Mesothelial cell of epicardium (in vitro differentiated cells): ENCODE data around the gene USP40. TPM values are rescaled to one million over a fixed set of nuclear protein-coding genes. Genes with fewer than 3 reads are reported as not detected.

Experiments
- DNase-seq, 2 experiments: peaks; one replicate each; pipeline ENCODE4 v3.0.0; 2021; ENCODE audit warnings: low spot score in 2 of 2; ENCODE audit not compliant: unreplicated experiment in 2 of 2
- H3K27ac Mint-ChIP-seq: 2 replicates; pipeline ENCODE4 v1.8.0; 2021; ENCODE audit warnings: mixed read lengths
- H3K27me3 Mint-ChIP-seq: 2 replicates; pipeline ENCODE4 v1.8.0; 2021; ENCODE audit warnings: low read depth, mixed read lengths
- H3K36me3 Mint-ChIP-seq: 2 replicates; pipeline ENCODE4 v1.8.0; 2021; ENCODE audit warnings: mixed read lengths
- H3K4me1 Mint-ChIP-seq: 2 replicates; pipeline ENCODE4 v1.8.0; 2021; ENCODE audit warnings: mixed read lengths
- H3K4me3 Mint-ChIP-seq: 2 replicates; pipeline ENCODE4 v1.8.0; 2021; ENCODE audit warnings: mild to moderate bottlenecking, moderate library complexity, mixed read lengths
- H3K9me3 Mint-ChIP-seq: 2 replicates; pipeline ENCODE4 v1.8.0; 2021; ENCODE audit warnings: mixed read lengths
- CTCF ChIP-seq: fragments of 200-600 bp; sonication (generic); IDR thresholded peaks from one replicate; pipeline ENCODE4 v1.5.0; 2021; ENCODE audit warnings: antibody characterized with exemption; ENCODE audit not compliant: unreplicated experiment
- total RNA-seq: library from RNA; stranded (reverse); gene quantifications from 3 replicates; pipeline ENCODE4 v1.2.1, GENCODE V29; 2021

The USP40 gene
- total RNA-seq, 1 donor from 2014 or later, result 51.0 TPM

GRCh38 chr2:233453916-233454315 lies 112.7 kb downstream of the USP40 start:
- Mint-ChIP-seq H3K4me1 (no peaks in the 10 kb centered on the region), H3K4me3 (no peak overlapping the region), H3K27me3 (no peaks in the 10 kb centered on the region), H3K9me3 (no peaks in the 10 kb centered on the region), H3K36me3 (peaks cover 26% of the 10 kb centered on the region), H3K27ac (no peak overlapping the region)
- no peak for TF ChIP-seq CTCF
- DNase-seq, result no peak

GRCh38 chr2:233453111-233453915 lies 113.3 kb downstream of the USP40 start:
- no peak overlapping the region for H3K4me3 Mint-ChIP-seq

DNA sequence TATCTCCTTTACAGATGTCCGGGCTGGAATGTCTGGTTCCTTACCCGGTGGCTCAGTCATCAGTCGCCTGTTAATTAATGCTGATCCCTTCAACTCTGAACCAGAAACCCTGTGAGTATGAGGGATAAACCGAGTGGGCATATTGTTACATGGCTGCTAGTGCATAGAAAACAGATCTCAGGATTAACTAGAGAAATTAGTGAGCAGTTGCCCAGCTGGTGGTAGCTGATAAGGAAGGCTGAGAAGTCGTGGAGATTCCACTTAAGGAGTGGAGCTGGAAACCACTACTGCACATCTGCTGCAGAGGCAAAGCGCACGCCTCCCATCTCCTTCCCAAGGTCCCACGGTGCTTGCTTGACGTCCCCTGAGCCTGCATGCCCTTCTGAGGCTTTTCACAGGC lies 114.6 kb downstream of the USP40 start:
- no peaks in the 10 kb centered on the region for H3K4me1 Mint-ChIP-seq
- no peak for TF ChIP-seq CTCF
- no peak overlapping the region for H3K27ac Mint-ChIP-seq
- H3K9me3 Mint-ChIP-seq, result no peaks in the 10 kb centered on the region
- peaks cover 26% of the 10 kb centered on the region for H3K36me3 Mint-ChIP-seq
- no peak overlapping the region for H3K4me3 Mint-ChIP-seq
- no peaks in the 10 kb centered on the region for H3K27me3 Mint-ChIP-seq
- no peak for DNase-seq

More at GRCh38 chr2:233453111-233453915, 113.3 kb downstream of the USP40 start:
- Mint-ChIP-seq H3K4me1 (no peaks in the 10 kb centered on the region), H3K27me3 (no peaks in the 10 kb centered on the region), H3K36me3 (peaks cover 27% of the 10 kb centered on the region), H3K9me3 (no peaks in the 10 kb centered on the region), H3K27ac (no peak overlapping the region)
- TF ChIP-seq CTCF, result no peak
- no peak for DNase-seq

DNA sequence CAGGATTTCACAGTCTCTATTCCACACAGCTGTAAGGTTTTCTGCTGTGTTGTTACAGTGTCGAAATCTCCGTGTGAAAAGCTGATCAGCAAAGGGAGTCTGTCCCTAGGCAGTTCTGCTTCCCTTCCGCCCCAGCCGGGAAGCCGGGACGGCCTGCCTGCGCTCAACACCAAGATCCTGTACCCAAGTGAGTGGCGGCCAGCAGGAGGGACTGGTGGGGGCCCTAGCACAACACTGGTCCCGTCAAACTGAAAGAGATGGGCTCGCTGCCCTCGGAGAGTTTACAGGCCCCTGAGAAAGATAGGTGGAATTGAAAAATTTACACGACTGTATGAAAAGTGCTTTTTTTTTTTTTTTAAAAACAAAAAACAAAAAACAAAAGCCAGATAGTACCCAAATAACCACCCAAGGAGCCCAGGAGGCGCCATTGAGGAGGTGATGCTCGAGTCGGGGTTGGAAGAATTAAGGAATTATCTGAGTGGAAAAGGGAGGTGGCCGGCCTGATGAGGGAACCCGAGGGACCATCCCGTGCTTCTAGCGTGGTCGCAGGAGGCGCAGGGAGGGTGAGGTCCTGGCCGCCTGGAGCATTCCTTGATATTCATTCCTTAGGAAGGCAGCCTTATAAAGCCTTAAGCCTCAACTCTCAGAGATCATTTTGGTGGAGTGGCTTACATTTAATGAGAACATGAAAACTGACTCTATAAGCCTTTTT lies 115.6 kb downstream of the USP40 start:
- Mint-ChIP-seq H3K27ac (no peak overlapping the region), H3K27me3 (no peaks in the 10 kb centered on the region), H3K4me1 (no peaks in the 10 kb centered on the region), H3K4me3 (no peak overlapping the region), H3K9me3 (no peaks in the 10 kb centered on the region), H3K36me3 (peaks cover 24% of the 10 kb centered on the region)
- DNase-seq, result no peak
- no peak for TF ChIP-seq CTCF

- no peak for TF ChIP-seq CTCF
- H3K4me1 Mint-ChIP-seq, result no peaks in the 10 kb centered on the region
- peaks cover 22% of the 10 kb centered on the region for H3K36me3 Mint-ChIP-seq
- DNase-seq, result no peak
- no peaks in the 10 kb centered on the region for H3K9me3 Mint-ChIP-seq
- no peak overlapping the region for H3K4me3 Mint-ChIP-seq
- no peaks in the 10 kb centered on the region for H3K27me3 Mint-ChIP-seq
- no peak overlapping the region for H3K27ac Mint-ChIP-seq
Observed at GRCh38 chr2:233449921-233450863, 116.4 kb downstream of the USP40 start.
